Fibroblast of the aortic adventitia (primary cell): ENCODE measurements around the gene ARFGAP1. TPM values are rescaled to one million over a fixed set of nuclear protein-coding genes. Genes with fewer than 3 reads are reported as not detected.

Source experiments
- DNase-seq: peaks from one replicate; pipeline ENCODE4 v3.0.0-alpha.2; 2010; ENCODE audit warnings: low read depth
- H3K4me3 ChIP-seq: 2 replicates; pipeline ENCODE4 v1.5.1; 2011; ENCODE audit warnings: low read depth, mild to moderate bottlenecking, control low read depth, low read length, moderate library complexity
- CTCF ChIP-seq: IDR thresholded peaks from 2 replicates; pipeline ENCODE4 v1.5.1; 2011; ENCODE audit warnings: mild to moderate bottlenecking, low read length, control low read depth, inconsistent platforms; ENCODE audit not compliant: insufficient read depth
- total RNA-seq: library from RNA; depleted of rRNA; stranded (reverse); fragments of >200 nt; gene quantifications from 2 replicates; pipeline ENCODE4 v1.2.3, GENCODE V29; 2012; ENCODE audit warnings: low replicate concordance

The ARFGAP1 gene
- total RNA-seq, 1 donor = 45.5 TPM

DNA sequence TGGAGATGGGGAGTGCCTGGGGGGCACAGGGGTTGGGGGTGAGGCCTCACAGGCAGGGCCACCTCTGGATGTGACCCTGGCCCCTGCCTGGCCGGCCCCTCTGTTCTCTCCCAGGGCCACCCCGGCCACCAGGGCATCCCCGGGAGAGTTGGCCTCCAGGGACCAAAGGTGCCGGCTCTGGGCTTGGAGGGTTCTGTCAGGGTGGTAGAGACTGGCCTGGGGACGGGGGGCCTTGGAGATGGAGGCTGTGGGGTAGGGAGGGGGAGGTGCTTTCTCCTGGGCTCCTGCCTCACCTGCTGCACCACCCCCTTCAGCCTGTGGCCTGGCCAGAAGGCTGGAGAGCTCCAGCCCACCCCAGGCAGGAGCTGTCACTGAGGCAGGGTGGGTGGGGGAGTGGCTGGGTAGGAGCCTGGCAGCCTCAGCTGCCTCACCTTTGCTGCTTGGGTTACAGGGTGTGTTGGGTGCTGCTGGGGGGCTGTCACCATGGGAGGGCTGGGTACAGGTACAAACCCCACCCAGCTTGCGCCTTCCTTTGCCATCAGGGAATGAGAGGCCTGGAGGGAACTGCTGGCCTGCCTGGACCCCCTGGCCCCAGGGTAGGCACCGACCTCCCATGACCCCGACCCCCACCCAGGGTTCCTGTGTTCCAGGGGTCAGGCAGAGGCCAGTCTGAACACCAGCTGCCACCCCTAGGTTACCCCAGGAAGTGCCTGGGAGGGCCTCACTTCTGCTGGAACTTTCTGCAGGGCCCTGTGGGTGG is 53.1 kb downstream of the ARFGAP1 start:
- H3K4me3 ChIP-seq = no peak overlapping the region
- no peak for DNase-seq
- no peak for TF ChIP-seq CTCF

- TF ChIP-seq CTCF = no peak
- no peak overlapping the region for H3K4me3 ChIP-seq
- DNase-seq = no peak
Measured at GRCh38 chr20:63326314-63327230, 54.0 kb downstream of the ARFGAP1 start.

DNA sequence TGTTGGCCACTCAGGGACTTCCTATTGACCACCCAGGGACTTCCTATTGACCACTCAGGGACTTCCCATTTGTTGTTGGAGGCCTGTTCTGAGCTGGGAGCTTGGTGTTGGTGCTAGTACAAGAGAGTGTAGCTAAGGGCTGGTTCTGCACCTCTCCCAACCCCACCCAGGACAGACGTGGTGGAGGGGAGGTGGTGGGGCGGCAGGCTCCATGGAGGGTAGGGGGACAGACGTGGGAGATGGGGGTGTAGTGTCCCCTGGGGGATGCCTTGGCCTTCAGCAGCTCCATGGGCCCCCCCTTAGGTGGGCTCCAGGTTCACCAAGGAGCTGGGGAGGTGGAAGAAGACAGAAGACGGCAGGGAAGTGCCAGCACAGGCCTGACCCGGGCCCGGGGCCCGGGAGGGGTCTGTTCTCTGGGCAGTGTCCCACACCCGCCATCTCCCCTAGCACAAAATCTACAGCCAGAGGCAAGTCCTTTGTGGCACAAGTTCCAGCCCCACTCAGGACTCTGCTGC is 54.7 kb downstream of the ARFGAP1 start:
- no peak for DNase-seq
- no peak overlapping the region for H3K4me3 ChIP-seq
- no peak for TF ChIP-seq CTCF

- DNase-seq = no peak
- no peak for TF ChIP-seq CTCF
Measured at GRCh38 chr20:63328026-63328700, 55.5 kb downstream of the ARFGAP1 start.

DNA sequence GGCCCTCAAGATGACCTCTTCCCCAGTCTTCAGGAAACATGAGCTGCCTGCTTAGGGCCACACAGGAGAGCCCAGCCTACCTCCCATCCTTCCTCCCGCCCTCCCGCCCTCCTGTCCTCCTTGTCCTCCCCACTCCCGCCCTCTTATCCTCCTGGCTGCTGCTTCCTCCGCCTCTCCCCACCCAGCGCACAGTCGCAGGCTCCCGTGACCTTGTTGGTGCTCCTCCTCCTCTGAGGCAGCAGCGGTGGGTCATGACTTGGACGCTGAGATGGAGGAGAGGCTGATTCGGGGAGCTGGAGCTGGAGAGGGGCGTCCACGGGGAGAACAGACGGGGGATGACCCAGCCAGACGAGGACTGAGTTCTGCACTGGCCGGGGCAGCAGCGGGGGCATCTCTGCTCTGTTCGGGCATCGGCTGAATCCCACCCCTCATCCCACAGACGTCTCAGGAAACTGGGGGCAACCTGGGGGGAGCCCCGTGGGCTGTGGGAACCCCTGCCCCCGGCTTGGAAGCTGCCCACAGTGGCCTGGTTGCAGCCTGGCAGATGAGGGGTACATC is 56.2 kb downstream of the ARFGAP1 start:
- no peak for DNase-seq
- H3K4me3 ChIP-seq = no peak overlapping the region
- no peak for TF ChIP-seq CTCF

More at GRCh38 chr20:63328026-63328700, 55.5 kb downstream of the ARFGAP1 start:
- H3K4me3 ChIP-seq = no peak overlapping the region

- no peak overlapping the region for H3K4me3 ChIP-seq
- no peak for TF ChIP-seq CTCF
- DNase-seq = no peak
Measured at GRCh38 chr20:63329331-63330083, 56.9 kb downstream of the ARFGAP1 start.
